ENCODE results near the gene ERMARD. TPM values are rescaled to one million over a fixed set of nuclear protein-coding genes. Genes with fewer than 3 reads are reported as not detected.

ERMARD gene
- total RNA-seq, 1 experiment from 2014 or later, result 13.6 TPM

DNA sequence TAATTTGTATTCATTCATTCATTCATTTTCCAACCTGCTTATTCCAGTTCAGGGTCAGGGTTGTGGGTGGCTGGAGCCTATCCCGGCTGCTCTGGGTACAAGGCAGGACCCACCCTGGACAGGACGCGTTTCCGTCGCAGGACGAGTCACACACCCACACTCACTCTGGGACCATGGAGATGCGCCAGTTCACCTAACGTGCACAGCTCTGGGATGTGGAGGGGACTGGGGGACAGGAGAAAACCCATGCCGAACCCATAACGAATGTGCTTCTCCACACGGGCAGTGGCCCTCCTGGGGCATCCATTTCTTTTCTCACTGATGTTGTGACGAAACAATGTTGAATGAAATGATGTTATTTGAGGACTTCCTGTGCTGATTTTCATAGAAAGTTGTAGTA lies 26.5 kb downstream of the ERMARD start:
- TF ChIP-seq, protein P1, sequence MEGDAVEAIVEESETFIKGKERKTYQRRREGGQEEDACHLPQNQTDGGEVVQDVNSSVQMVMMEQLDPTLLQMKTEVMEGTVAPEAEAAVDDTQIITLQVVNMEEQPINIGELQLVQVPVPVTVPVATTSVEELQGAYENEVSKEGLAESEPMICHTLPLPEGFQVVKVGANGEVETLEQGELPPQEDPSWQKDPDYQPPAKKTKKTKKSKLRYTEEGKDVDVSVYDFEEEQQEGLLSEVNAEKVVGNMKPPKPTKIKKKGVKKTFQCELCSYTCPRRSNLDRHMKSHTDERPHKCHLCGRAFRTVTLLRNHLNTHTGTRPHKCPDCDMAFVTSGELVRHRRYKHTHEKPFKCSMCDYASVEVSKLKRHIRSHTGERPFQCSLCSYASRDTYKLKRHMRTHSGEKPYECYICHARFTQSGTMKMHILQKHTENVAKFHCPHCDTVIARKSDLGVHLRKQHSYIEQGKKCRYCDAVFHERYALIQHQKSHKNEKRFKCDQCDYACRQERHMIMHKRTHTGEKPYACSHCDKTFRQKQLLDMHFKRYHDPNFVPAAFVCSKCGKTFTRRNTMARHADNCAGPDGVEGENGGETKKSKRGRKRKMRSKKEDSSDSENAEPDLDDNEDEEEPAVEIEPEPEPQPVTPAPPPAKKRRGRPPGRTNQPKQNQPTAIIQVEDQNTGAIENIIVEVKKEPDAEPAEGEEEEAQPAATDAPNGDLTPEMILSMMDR (conservative IDR thresholded peaks at IDR 0.05), result no peak
- Histone ChIP-seq H3T11ph (ENCODE audit: low read length) (no peak overlapping the region), H3K27ac (ENCODE audit: insufficient read length, low read depth, low read length) (no peak overlapping the region), H2AFZ (ENCODE audit: low read length) (no peak overlapping the region), H3K79me2 (ENCODE audit: insufficient read depth, low read length) (no peaks in the 10 kb centered on the region), H3K18ac (ENCODE audit: insufficient read length, low read depth, low read length) (no peak overlapping the region), H3K79me1 (ENCODE audit: insufficient read depth, low read depth, low read length, poor library complexity, severe bottlenecking) (no peaks in the 10 kb centered on the region), H3K56ac (ENCODE audit: insufficient read length, low read depth, low read length) (no peak overlapping the region), H3K9ac (ENCODE audit: extremely low read depth, insufficient read length, low read length) (no peak overlapping the region), H3K4me2 (ENCODE audit: insufficient read depth, insufficient read length, low read length) (no peak overlapping the region), H2BK5ac (ENCODE audit: insufficient read length, low read length) (no peak overlapping the region), H2BK120ac (ENCODE audit: low read depth, low read length, poor library complexity, severe bottlenecking) (no peak overlapping the region), H3K9me3 (ENCODE audit: control insufficient read depth, low read depth, low read length) (no peaks in the 10 kb centered on the region), H3K27me3 (ENCODE audit: insufficient read depth, low read length) (no peaks in the 10 kb centered on the region), H4K8ac (replicated peaks; ENCODE audit: insufficient read length, low read depth, low read length) (no peak overlapping the region), H3K23me2 (ENCODE audit: insufficient read length, low read depth, low read length, poor library complexity, severe bottlenecking) (no peaks in the 10 kb centered on the region), H3K23ac (ENCODE audit: insufficient read length, low read depth, low read length) (no peak overlapping the region), H2BK20ac (ENCODE audit: low read depth, low read length, poor library complexity, severe bottlenecking) (no peak overlapping the region), H4K20me1 (ENCODE audit: control insufficient read depth, insufficient read depth, insufficient read length) (no peaks in the 10 kb centered on the region), H4K91ac (ENCODE audit: insufficient read length, low read depth, low read length) (no peak overlapping the region), H3K14ac (ENCODE audit: insufficient read depth, low read length) (no peak overlapping the region), H2BK12ac (ENCODE audit: insufficient read length, low read depth, low read length) (no peak overlapping the region), H2BK15ac (ENCODE audit: low read depth, low read length) (no peak overlapping the region), H3K4me1 (ENCODE audit: insufficient read depth, low read length) (no peaks in the 10 kb centered on the region), H3K4ac (ENCODE audit: low read depth, low read length) (no peak overlapping the region), H4K5ac (ENCODE audit: insufficient read length, low read depth, low read length) (no peak overlapping the region), H2AK5ac (ENCODE audit: insufficient read length, low read length) (no peak overlapping the region)
- no peak overlapping the region for H3K4me3 Mint-ChIP-seq
- H3K27ac Mint-ChIP-seq, result no peak overlapping the region
- no peaks in the 10 kb centered on the region for H3K27me3 Mint-ChIP-seq (ENCODE audit: low read depth)
- no peaks in the 10 kb centered on the region for H3K4me1 Mint-ChIP-seq
- 0 out of 5 replicates have a peak, but pooled peaks cover 0 to 4% of the 10 kb centered on the region in 2 experiments for H3K9me3 Mint-ChIP-seq
- H3K36me3 Mint-ChIP-seq (ENCODE audit: insufficient read depth in 1 of 3, low read depth in 3 of 3), result peaks cover 5 to 19% (median 15%) of the 10 kb centered on the region in 3 experiments; a peak in 6 of 7 replicates
- WGBS (ENCODE audit: extremely low coverage, insufficient read length, low lambda C conversion rate), result no CpG with 5 or more reads among the region's 12 CpGs
- DNase-seq, result no peak
